Activated CD8-positive, alpha-beta memory T cell treated with anti-CD3 and anti-CD28 coated beads, Interleukin-2, amount 50 U/mL, for 1 hour (primary cell): Measurements from ENCODE around the gene DNAJC24.

ENCODE experiments used
- DNase-seq: peaks from one replicate; pipeline ENCODE4 v3.0.0-alpha.2; 2020; ENCODE audit errors: extremely low read depth

Gene DNAJC24

GRCh38 chr11:31415435-31415834 lies 45.8 kb downstream of the DNAJC24 start:
- DNase-seq = no peak

DNA sequence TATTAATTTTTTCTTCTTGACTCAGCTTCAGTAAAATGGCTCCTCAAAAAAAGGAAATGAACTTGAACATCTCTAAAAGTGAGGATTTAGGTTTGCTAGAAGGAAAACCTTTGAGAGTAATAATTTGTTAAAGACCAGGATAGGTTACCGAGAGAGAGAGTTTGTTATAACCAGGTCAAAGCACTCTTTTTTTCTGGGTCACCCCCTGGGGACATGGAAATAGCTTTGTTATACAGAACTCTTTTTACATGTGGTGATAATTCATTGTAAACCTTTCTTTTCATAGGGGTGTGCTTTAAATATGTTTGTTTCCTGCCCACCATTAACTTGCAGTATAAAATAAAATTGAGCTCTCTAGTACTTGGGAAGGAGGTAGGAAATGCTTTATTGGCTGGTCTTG lies 47.7 kb downstream of the DNAJC24 start:
- no peak for DNase-seq

DNA sequence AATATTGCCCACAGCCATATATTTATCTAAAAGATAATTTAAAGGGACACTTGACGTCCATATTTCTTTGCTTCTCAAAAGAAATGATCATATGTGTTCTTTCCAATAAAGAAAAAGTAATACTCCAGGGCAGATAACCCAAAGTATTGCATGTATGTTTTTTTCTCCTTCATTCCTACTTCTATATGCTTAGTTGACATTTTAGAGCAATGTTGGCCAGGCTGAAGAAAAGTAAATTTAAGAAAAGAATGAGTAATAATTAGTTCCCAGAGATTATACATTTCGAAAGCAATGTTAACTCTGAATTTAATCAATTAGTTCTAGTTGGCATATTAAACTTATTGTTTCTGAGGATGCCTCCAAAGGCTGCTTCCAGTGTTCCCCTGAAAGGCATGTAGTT lies 48.2 kb downstream of the DNAJC24 start:
- no peak for DNase-seq

GRCh38 chr11:31419138-31419537 lies 49.5 kb downstream of the DNAJC24 start:
- no peak for DNase-seq

GRCh38 chr11:31419669-31420068 lies 50.0 kb downstream of the DNAJC24 start:
- DNase-seq = no peak

- DNase-seq = no peak
Measured at GRCh38 chr11:31421820-31422219, 52.2 kb downstream of the DNAJC24 start.

DNA sequence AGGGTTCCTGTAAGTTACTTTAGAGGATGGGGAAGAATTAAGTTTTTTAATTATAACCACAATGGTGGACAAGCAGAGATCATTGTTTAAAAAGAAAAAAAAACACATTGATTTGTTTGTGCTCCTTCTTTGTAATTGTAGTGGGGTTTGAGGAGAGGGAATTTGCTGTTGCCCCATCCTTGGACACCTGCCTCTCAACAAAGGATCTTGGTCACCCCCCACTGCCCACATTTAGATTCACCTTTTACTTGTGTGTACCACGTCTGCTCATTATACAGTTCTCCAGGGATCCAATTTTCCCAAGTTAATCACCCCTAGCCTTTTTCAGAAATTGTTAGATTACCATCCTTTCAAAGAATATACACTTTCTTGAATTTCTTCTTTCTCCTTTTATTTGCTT lies 53.0 kb downstream of the DNAJC24 start:
- DNase-seq = no peak

- DNase-seq = no peak
Measured at GRCh38 chr11:31424652-31425051, 55.0 kb downstream of the DNAJC24 start.

DNA sequence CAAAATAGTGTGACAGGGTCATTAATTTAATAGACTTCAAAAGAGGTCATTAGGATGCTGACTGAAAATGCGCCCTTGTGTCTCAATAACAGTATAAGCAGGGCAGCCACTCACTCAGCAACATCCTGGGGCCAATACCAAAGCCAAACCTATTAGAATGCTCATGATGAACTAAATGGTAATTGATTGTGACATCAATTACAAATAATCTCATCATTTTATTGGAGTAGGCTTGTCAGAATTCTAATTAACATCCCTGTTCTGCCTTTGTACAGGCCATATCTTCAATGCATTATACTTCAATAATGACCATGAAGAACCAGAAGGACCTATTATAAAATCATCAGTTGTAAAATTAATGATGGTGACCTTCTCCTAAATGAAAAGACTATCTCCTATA lies 64.2 kb downstream of the DNAJC24 start:
- DNase-seq = no peak

GRCh38 chr11:31437742-31438435 lies 68.2 kb downstream of the DNAJC24 start:
- no peak for DNase-seq

DNA sequence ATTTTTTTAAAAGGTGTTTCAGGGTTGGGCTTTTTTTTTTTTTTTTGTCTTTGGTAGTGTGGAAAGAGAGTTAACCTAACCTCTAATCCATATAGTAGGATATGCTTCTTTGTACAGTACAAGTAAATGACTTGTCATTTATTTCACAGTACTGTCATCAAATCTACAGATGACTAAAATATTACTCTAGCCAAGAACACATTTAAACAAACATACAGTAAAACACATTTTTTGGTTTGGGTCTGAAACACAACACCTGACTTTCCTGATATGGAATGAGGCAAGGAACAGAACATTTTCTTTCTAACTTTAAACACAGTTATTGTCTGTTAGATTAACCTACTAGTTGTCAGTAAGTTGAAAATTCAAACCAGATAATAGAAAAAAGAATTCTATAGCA lies 71.6 kb downstream of the DNAJC24 start:
- DNase-seq = no peak

GRCh38 chr11:31442086-31442485 lies 72.4 kb downstream of the DNAJC24 start:
- no peak for DNase-seq

DNA sequence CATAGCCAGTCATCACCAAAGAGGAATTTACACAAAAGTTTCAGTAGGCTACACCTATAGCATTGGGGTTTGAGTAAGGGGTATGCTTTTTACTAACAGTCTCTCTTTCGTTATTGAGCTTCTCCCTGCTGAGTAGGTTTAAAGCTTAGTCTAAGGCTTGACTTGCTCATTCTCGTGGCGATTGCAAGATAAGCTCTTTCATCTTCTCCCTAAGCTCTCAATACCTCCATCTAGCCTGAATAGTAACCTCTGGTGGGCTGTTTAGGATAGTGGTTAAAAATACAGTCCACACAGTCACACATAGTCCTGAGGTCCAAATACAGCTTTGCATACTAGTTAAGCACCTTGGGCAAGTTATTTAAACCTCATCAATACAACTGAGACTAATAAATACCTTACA lies 74.1 kb downstream of the DNAJC24 start:
- no peak for DNase-seq

DNA sequence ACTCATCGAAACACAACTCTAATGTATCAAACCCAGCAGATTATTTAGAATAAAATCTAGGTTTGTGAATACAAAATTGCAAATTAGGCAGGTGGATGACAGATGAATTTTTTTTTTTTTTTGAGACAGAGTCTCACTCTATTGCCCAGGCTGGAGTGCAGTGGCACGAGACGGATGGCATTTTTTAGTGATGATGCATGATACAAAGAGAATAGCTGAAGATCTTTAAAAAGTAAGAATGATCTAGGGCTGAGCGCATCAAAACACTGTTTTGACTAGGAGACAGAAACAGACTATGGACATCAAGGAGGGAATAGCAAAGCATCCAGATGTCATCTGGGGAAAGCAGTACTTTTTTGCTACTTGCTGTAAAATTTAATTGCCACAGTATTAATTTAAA lies 76.0 kb downstream of the DNAJC24 start:
- DNase-seq = no peak

- no peak for DNase-seq
Measured at GRCh38 chr11:31449040-31449439, 79.4 kb downstream of the DNAJC24 start.

GRCh38 chr11:31450841-31451240 lies 81.2 kb downstream of the DNAJC24 start:
- no peak for DNase-seq

GRCh38 chr11:31455177-31455576 lies 85.5 kb downstream of the DNAJC24 start:
- no peak for DNase-seq

DNA sequence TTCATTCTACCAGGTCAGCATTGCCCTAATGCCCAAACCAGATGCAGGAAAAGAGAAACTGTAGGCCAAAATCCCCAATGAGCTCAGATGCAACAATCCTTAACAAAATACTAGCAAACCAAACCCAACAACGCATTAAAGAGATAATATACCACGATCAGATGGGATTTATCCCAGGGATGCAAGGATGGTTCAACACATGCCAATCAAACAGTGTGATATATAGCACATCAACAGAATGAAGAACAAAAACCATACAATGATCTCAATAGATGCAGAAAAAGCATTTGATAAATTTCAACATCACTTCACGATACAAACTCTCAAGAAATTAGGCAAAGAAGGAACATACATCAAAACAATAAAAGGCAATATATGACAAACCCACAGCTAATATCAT lies 94.8 kb downstream of the DNAJC24 start:
- DNase-seq = no peak

- DNase-seq = no peak
Measured at GRCh38 chr11:31474083-31474482, 104.4 kb downstream of the DNAJC24 start.

DNA sequence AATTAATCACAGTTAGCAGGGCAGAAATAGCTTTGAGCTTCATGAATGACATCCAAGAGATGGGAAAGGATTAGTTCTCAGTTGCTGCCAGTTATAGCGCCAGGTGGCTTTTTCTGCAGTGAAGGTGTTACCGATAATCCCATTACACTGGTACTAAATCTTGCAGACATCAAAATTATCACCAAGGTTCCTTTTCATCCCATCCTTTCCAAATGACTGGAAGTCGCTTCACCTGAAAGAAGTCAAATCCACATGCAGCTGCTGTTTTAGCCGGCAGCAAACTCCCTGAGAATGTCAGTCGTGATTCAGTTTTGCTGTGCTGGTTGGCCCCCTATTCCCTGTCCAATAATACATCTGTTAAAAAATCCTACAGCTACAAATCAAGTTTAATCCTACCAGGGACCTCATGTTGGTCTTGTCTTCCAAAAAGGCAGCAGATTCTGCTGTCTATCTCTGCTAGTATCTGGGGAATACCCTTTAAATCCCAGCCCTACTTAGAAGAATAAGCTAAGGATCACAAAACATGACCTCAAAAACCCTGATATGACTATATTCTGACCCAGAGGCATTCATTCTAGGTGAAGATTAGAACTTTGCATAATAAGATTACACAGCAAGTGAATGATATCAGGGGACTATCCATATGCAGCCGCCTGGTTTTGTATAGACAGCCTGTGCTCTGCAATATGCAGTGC lies 108.0 kb downstream of the DNAJC24 start:
- DNase-seq = no peak

- DNase-seq = no peak
Measured at GRCh38 chr11:31478223-31478590, 108.5 kb downstream of the DNAJC24 start.

GRCh38 chr11:31479066-31479465 lies 109.4 kb downstream of the DNAJC24 start:
- no peak for DNase-seq

GRCh38 chr11:31480930-31481329 lies 111.3 kb downstream of the DNAJC24 start:
- no peak for DNase-seq
